H1 (cell line): ENCODE results near the gene CPNE5. TPM values are rescaled to one million over a fixed set of nuclear protein-coding genes. Genes with fewer than 3 reads are reported as not detected.
A peak's percentile ranks its signal among the peaks of the same experiment; 100 is the strongest.

Source experiments
- CTCF ChIA-PET: fragments of 300-600 bp; sonication (Branson Sonifier 250); formaldehyde crosslinking; loops from one replicate; lab custom pipeline; 2021; ENCODE audit not compliant: partially characterized antibody; lab: Charles Lee
- POLR2A ChIA-PET: fragments of 300-600 bp; sonication (Branson Sonifier 250); formaldehyde crosslinking; loops from one replicate; lab custom pipeline; 2021; ENCODE audit warnings: inconsistent platforms; ENCODE audit not compliant: partially characterized antibody; lab: Charles Lee
- DNase-seq, 2 experiments: peaks; one replicate each; pipeline versions ENCODE4 v3.0.0 to v3.0.0-alpha.2; 2010 to 2022; ENCODE audit warnings: low spot score in 2 of 2, low read depth in 1 of 2, mixed read lengths in 1 of 2
- FAIRE-seq: peaks from 2 replicates; lab custom pipeline; 2011; peaks lifted over from hg19 to GRCh38; lab: Jason Lieb, UNC
- H2AFZ ChIP-seq: 2 replicates; pipeline ENCODE4 v1.8.1; 2012; ENCODE audit warnings: low read length, inconsistent platforms
- H2AK5ac ChIP-seq: 2 replicates; pipeline ENCODE4 v1.6.1; 2013; ENCODE audit warnings: low read depth, low read length
- H2BK120ac ChIP-seq: replicated peaks from 2 replicates; pipeline ENCODE3; 2013; ENCODE audit warnings: low read depth, low read length, inconsistent platforms
- H2BK12ac ChIP-seq: 2 replicates; pipeline ENCODE4 v1.6.1; 2013; ENCODE audit warnings: low read depth, low read length
- H2BK15ac ChIP-seq: 2 replicates; pipeline ENCODE4 v1.6.1; 2013; ENCODE audit warnings: low read length
- H2BK20ac ChIP-seq: 2 replicates; pipeline ENCODE4 v1.6.1; 2013; ENCODE audit warnings: low read length
- H2BK5ac ChIP-seq: 2 replicates; pipeline ENCODE4 v1.6.1; 2013; ENCODE audit warnings: low read depth, low read length
- H3K14ac ChIP-seq: 2 replicates; pipeline ENCODE4 v1.6.1; 2013; ENCODE audit warnings: inconsistent platforms; ENCODE audit not compliant: insufficient read length
- H3K18ac ChIP-seq: 2 replicates; pipeline ENCODE4 v1.6.1; 2013; ENCODE audit warnings: low read length; ENCODE audit errors: extremely low read depth
- H3K23ac ChIP-seq: 2 replicates; pipeline ENCODE4 v1.6.1; 2013; ENCODE audit warnings: inconsistent platforms; ENCODE audit not compliant: insufficient read length
- H3K23me2 ChIP-seq: 2 replicates; pipeline ENCODE4 v1.6.1; 2013; ENCODE audit warnings: low read depth, low read length
- H3K27ac ChIP-seq: 2 replicates; pipeline ENCODE4 v1.6.1; 2011; ENCODE audit warnings: low read depth, low read length, inconsistent platforms
- H3K27me3 ChIP-seq, 4 experiments: replicated peaks in 1 of 4; 1 replicate in 1 of 4; 2 replicates in 3 of 4; pipeline versions ENCODE4 v1.6.1 to v1.8.1; 2011 to 2013; ENCODE audit warnings: low read length in 3 of 4, mild to moderate bottlenecking in 3 of 4, inconsistent platforms in 2 of 4, mixed read lengths in 2 of 4, moderate library complexity in 1 of 4; ENCODE audit not compliant: control insufficient read depth in 3 of 4, insufficient read depth in 3 of 4; ENCODE audit errors: extremely low read depth in 1 of 4
- H3K36me3 ChIP-seq, 4 experiments: 2 replicates each; pipeline versions ENCODE4 v1.6.1 to v1.8.1; 2011 to 2013; ENCODE audit warnings: mild to moderate bottlenecking in 4 of 4, low read length in 3 of 4, moderate library complexity in 2 of 4, control low read depth in 1 of 4, inconsistent platforms in 1 of 4; ENCODE audit not compliant: insufficient read depth in 4 of 4, control insufficient read depth in 2 of 4
- H3K4ac ChIP-seq: replicated peaks from 2 replicates; pipeline ENCODE3; 2013; ENCODE audit warnings: low read length, low read depth, mixed read lengths, inconsistent platforms; ENCODE audit not compliant: insufficient read length
- H3K4me1 ChIP-seq, 4 experiments: replicated peaks in 1 of 4; 1 replicate in 1 of 4; 2 replicates in 3 of 4; pipeline versions ENCODE4 v1.6.1 to v1.8.1; 2011 to 2013; ENCODE audit warnings: low read length in 3 of 4, inconsistent platforms in 2 of 4, mixed read lengths in 1 of 4; ENCODE audit not compliant: insufficient read depth in 4 of 4, control insufficient read depth in 3 of 4
- H3K4me2 ChIP-seq, 2 experiments: 2 replicates each; pipeline versions ENCODE4 v1.6.1 to v1.8.1; 2011 to 2013; ENCODE audit warnings: low read depth in 2 of 2, low read length in 2 of 2, control low read depth in 1 of 2, inconsistent platforms in 1 of 2, mild to moderate bottlenecking in 1 of 2; ENCODE audit not compliant: insufficient read depth in 1 of 2
- H3K4me3 ChIP-seq, 4 experiments: fragments of 200-600, 300-600 bp in 1 of 4; sonication (generic), shearing (Covaris generic), sonication (Bioruptor Twin) in 1 of 4; 2 replicates each; pipeline versions ENCODE4 v1.5.1 to v1.8.1; 2011 to 2016; ENCODE audit warnings: low read length in 4 of 4, low read depth in 3 of 4, control low read depth in 2 of 4, inconsistent platforms in 2 of 4, mild to moderate bottlenecking in 2 of 4, mixed read lengths in 1 of 4, moderate library complexity in 1 of 4; ENCODE audit not compliant: insufficient read depth in 2 of 4; ENCODE audit errors: extremely low read depth in 1 of 4
- H3K56ac ChIP-seq: replicated peaks from 2 replicates; pipeline ENCODE3; 2013; ENCODE audit warnings: low read depth, mild to moderate bottlenecking, mixed read lengths, low read length, inconsistent platforms; ENCODE audit not compliant: insufficient read length
- H3K79me1 ChIP-seq: 2 replicates; pipeline ENCODE4 v1.6.1; 2013; ENCODE audit warnings: low read depth, low read length, control low read depth
- H3K79me2 ChIP-seq, 2 experiments: 2 replicates each; pipeline versions ENCODE4 v1.6.1 to v1.8.1; 2012 to 2013; ENCODE audit warnings: low read length in 2 of 2, mild to moderate bottlenecking in 2 of 2, inconsistent platforms in 1 of 2; ENCODE audit not compliant: insufficient read depth in 2 of 2, control insufficient read depth in 1 of 2
- H3K9ac ChIP-seq, 4 experiments: replicated peaks in 1 of 4; 1 replicate in 1 of 4; 2 replicates in 3 of 4; pipeline versions ENCODE4 v1.6.1 to v1.8.1; 2011 to 2013; ENCODE audit warnings: low read depth in 3 of 4, low read length in 3 of 4, control low read depth in 2 of 4, mild to moderate bottlenecking in 2 of 4, moderate library complexity in 2 of 4, inconsistent platforms in 1 of 4; ENCODE audit errors: extremely low read depth in 1 of 4
- H3K9me3 ChIP-seq, 2 experiments: 2 replicates each; pipeline versions ENCODE4 v1.6.1 to v1.8.1; 2012 to 2013; ENCODE audit warnings: mild to moderate bottlenecking in 2 of 2, moderate library complexity in 2 of 2, control low read depth in 1 of 2, inconsistent platforms in 1 of 2, low read depth in 1 of 2, low read length in 1 of 2, mixed read lengths in 1 of 2; ENCODE audit not compliant: insufficient read depth in 2 of 2
- H4K20me1 ChIP-seq, 2 experiments: replicated peaks in 1 of 2; 2 replicates each; pipeline versions ENCODE3 to v1.8.1; 2011 to 2013; ENCODE audit warnings: inconsistent platforms in 2 of 2, low read length in 2 of 2, mild to moderate bottlenecking in 1 of 2; ENCODE audit not compliant: insufficient read depth in 2 of 2, control insufficient read depth in 1 of 2
- H4K5ac ChIP-seq: 2 replicates; pipeline ENCODE4 v1.6.1; 2013; ENCODE audit warnings: low read length, low read depth, mixed read lengths, inconsistent platforms; ENCODE audit not compliant: insufficient read length
- H4K8ac ChIP-seq: 2 replicates; pipeline ENCODE4 v1.8.0; 2013; ENCODE audit warnings: mild to moderate bottlenecking, moderate library complexity, low read length, inconsistent platforms; ENCODE audit not compliant: insufficient read depth; ENCODE audit errors: extremely low read depth
- H4K91ac ChIP-seq: replicated peaks from 2 replicates; pipeline ENCODE3; 2013; ENCODE audit warnings: low read length, mixed read lengths, inconsistent platforms; ENCODE audit not compliant: insufficient read length
- ASH2L ChIP-seq: fragments of 200-600, 300-600 bp; sonication (generic); IDR thresholded peaks from one replicate; pipeline ENCODE4 v1.7.1; 2017; ENCODE audit warnings: low read length
- EZH2 ChIP-seq: fragments of 200-600 bp; sonication (generic); IDR thresholded peaks from 2 replicates; pipeline ENCODE4 v1.7.1; 2012; ENCODE audit warnings: low read depth, mild to moderate bottlenecking, moderate library complexity, low read length, inconsistent platforms; ENCODE audit not compliant: severe bottlenecking
- JUN ChIP-seq: IDR thresholded peaks from 2 replicates; pipeline ENCODE4 v1.6.1; 2011; ENCODE audit warnings: low read depth, mild to moderate bottlenecking, improper control_type of control experiment, low read length
- KDM4A ChIP-seq: IDR thresholded peaks from one replicate; pipeline ENCODE4 v1.7.1; 2012; ENCODE audit warnings: low read depth, mild to moderate bottlenecking, moderate library complexity, low read length, inconsistent platforms; ENCODE audit not compliant: severe bottlenecking
- RAD21 ChIP-seq, 2 experiments: IDR thresholded peaks in 1 of 2; conservative IDR thresholded peaks in 1 of 2; 2 replicates each; pipeline ENCODE4 v1.6.1; 2011; ENCODE audit warnings: low read depth in 2 of 2, low read length in 2 of 2, improper control_type of control experiment in 1 of 2, inconsistent platforms in 1 of 2, mild to moderate bottlenecking in 1 of 2, moderate library complexity in 1 of 2
- RBBP5 ChIP-seq: IDR thresholded peaks from 2 replicates; pipeline ENCODE4 v1.7.1; 2012; ENCODE audit warnings: low read depth, mild to moderate bottlenecking, inconsistent platforms, low read length, moderate library complexity, borderline replicate concordance
- TEAD4 ChIP-seq: IDR thresholded peaks from 2 replicates; pipeline ENCODE4 v1.6.1; 2012; ENCODE audit warnings: low read depth, low read length, inconsistent platforms, mixed read lengths
- WGBS, 2 experiments: shearing (Covaris generic) in 1 of 2; methylation state at CpG; one replicate each; pipeline versions ENCODE4 v1.1.6 to v1.1.7; 2013 to 2015; ENCODE audit warnings: low lambda C conversion rate in 2 of 2, mixed read lengths in 2 of 2, inconsistent platforms in 1 of 2, low coverage in 1 of 2, missing lambda C conversion rate in 1 of 2; ENCODE audit not compliant: insufficient replicate concordance in 2 of 2, insufficient coverage in 1 of 2, insufficient read length in 1 of 2; ENCODE audit errors: extremely low coverage in 1 of 2, missing lambda C conversion rate in 1 of 2; 5-methylcytosine and 5-hydroxymethylcytosine counted together
- polyA plus RNA-seq, 7 experiments: library from polyadenylated mRNA; depleted of rRNA in 3 of 7; stranded (reverse) in 5 of 7; unstranded in 2 of 7; fragments of >200 nt in 5 of 7; fragments of 200-250 nt in 2 of 7; gene quantifications; 1 replicate in 5 of 7; 2 replicates in 1 of 7; 4 replicates in 1 of 7; pipeline versions ENCODE4 v1.2.1 to v1.2.3, GENCODE V29; 2011 to 2013; ENCODE audit warnings: missing spikeins in 2 of 7, mixed read lengths in 2 of 7
- total RNA-seq: library from RNA; stranded (reverse); fragmentation: NEBNext Ultra II Directional; extraction: Animal tissue kit (Norgen Biotek cat#: 25700); gene quantifications from 2 replicates; pipeline ENCODE4 v1.2.1, GENCODE V29; 2021
- TF ChIP-seq, protein P1 (sequence below): IDR thresholded peaks from 2 replicates; pipeline ENCODE4 v1.6.1; 2012; ENCODE audit warnings: inconsistent platforms

CPNE5 gene
- total and polyA plus RNA-seq, 2 of the 8 experiments (the other 6 are each of a cell fraction or from before 2014, with no cell fraction given): 0.88 to 1.8 TPM

DNA sequence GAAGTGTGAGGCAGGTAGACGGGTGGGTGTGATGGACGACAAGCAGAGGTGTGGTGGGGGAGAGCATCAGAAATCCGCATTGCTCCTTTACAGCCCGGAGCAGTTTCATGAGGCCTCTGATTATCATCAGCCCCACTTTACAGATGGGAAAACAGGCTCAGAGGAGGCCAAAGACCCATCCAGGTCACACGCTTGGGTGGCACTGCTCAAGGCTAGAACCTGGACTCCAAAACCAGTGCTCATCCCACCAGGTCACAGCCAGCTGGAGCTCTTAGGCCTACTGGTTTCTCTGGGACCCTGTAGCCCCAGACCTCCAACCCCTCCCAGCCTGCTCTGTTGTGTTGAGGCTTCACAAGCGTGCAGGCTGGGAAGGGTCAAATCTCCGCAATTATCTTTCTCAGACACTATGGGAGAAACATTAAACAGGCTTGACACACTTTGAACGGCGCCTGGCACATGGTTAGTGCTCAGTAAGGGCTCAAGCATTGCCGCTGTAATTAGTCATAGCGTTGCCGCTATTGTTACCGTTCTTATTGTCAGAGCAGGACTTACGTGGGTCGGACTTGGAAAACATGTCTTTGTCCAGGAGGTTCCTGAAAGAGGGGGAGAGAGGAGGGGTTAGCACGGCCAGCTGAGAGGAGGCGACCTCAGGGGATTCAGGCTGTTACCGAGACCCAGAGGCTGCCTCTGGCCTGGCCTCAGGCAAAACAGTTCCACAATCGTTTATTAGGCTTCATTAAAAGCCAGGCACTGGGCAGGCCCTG, 16.6 kb downstream of the CPNE5 start:
- POLR2A ChIA-PET: no interaction called here
- no peaks in the 10 kb centered on the region for H3K36me3 ChIP-seq
- H3K18ac ChIP-seq: no peak overlapping the region
- CTCF ChIA-PET: interaction anchor here (0.9 to 2.3 kb wide), 9 partner anchors 8 to 54 kb away, joined by 3 to 8 read pairs (median 3); no protein-coding TSS in a partner anchor
- FAIRE-seq (no peak), DNase-seq (no peak)
- H3K4me2 ChIP-seq: no peak overlapping the region
- H3K27me3 ChIP-seq: no peaks in the 10 kb centered on the region; a peak in 2 of 7 replicates
- no peaks in the 10 kb centered on the region for H4K20me1 ChIP-seq
- no peak overlapping the region for H3K23ac ChIP-seq
- no peak overlapping the region for H3K4me3 ChIP-seq
- H3K9ac ChIP-seq: no peak overlapping the region
- H4K8ac ChIP-seq: no peak overlapping the region; the same call in 1 of the 2 replicates
- no peaks in the 10 kb centered on the region for H3K9me3 ChIP-seq
- no peak overlapping the region for H3K56ac ChIP-seq
- H2BK5ac ChIP-seq: no peak overlapping the region
- H2BK20ac ChIP-seq: no peak overlapping the region
- no peaks in the 10 kb centered on the region for H3K23me2 ChIP-seq
- H2AK5ac ChIP-seq: no peak overlapping the region
- WGBS, 2 experiments: 85% methylated on average over 19 of the region's 19 CpGs; no CpG with 5 or more reads in 1 of the 2 experiments
- peak overlapping the region; percentile 1 for H4K91ac ChIP-seq
- no peak overlapping the region for H3K4ac ChIP-seq
- H2AFZ ChIP-seq: no peak overlapping the region
- H2BK12ac ChIP-seq: no peak overlapping the region
- no peak overlapping the region for H4K5ac ChIP-seq
- no peak overlapping the region for H2BK120ac ChIP-seq
- H2BK15ac ChIP-seq: no peak overlapping the region; the same call in 1 of the 2 replicates
- no peak overlapping the region for H3K27ac ChIP-seq
- no peaks in the 10 kb centered on the region for H3K79me1 ChIP-seq
- H3K14ac ChIP-seq: no peak overlapping the region
- peaks cover 0 to 9% (median 2%) of the 10 kb centered on the region in 4 experiments; a peak in 5 of 7 replicates for H3K4me1 ChIP-seq
- H3K79me2 ChIP-seq: no peaks in the 10 kb centered on the region
- TF ChIP-seq ASH2L (no peak), EZH2 (no peak), RBBP5 (no peak), TEAD4 (no peak), RAD21 (IDR thresholded peaks at IDR 0.05 in 1 of 2, conservative IDR thresholded peaks at IDR 0.05 in 1 of 2; ENCODE audit: low read depth in 2 of 2, low read length in 2 of 2) (no peak), KDM4A (no peak), JUN (no peak)
- TF ChIP-seq, protein P1, sequence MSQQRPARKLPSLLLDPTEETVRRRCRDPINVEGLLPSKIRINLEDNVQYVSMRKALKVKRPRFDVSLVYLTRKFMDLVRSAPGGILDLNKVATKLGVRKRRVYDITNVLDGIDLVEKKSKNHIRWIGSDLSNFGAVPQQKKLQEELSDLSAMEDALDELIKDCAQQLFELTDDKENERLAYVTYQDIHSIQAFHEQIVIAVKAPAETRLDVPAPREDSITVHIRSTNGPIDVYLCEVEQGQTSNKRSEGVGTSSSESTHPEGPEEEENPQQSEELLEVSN: no peak
